ENCODE data around the gene MRC2. TPM values are rescaled to one million over a fixed set of nuclear protein-coding genes. Genes with fewer than 3 reads are reported as not detected.

MRC2 gene
- polyA plus RNA-seq, 1 experiment: 271 TPM

- no peak overlapping the region for H3K4me3 ChIP-seq (ENCODE audit: low read depth, low read length)
- ChIA-PET POLR2A (interaction anchor here (0.6 to 0.8 kb wide), 5 partner anchors 8 to 1013 kb away, joined by 8 to 18 read pairs (median 14); no protein-coding TSS in a partner anchor), CTCF (interaction anchor here (1.2 to 1.5 kb wide), 5 partner anchors 13 to 61 kb away, joined by 3 to 4 read pairs (median 3); no protein-coding TSS in a partner anchor)
- H3K27me3 ChIP-seq (ENCODE audit: control insufficient read depth, insufficient read depth, low read length): no peaks in the 10 kb centered on the region
- no peak for TF ChIP-seq CTCF (IDR thresholded peaks at IDR 0.05; ENCODE audit: insufficient read depth, low read depth, low read length)
- peaks cover 8% of the 10 kb centered on the region for H3K36me3 ChIP-seq (ENCODE audit: control insufficient read depth, insufficient read depth, low read length)
- DNase-seq (ENCODE audit: low read depth): peak; percentile 88
These were observed 13.3 kb upstream of the MRC2 start for GRCh38 chr17:62614142-62614541.

- no peak for DNase-seq (ENCODE audit: low read depth)
- Histone ChIP-seq H3K4me3 (ENCODE audit: low read depth, low read length) (no peak overlapping the region), H3K36me3 (ENCODE audit: control insufficient read depth, insufficient read depth, low read length) (peaks cover 6% of the 10 kb centered on the region), H3K27me3 (ENCODE audit: control insufficient read depth, insufficient read depth, low read length) (no peaks in the 10 kb centered on the region)
- no peak for TF ChIP-seq CTCF (IDR thresholded peaks at IDR 0.05; ENCODE audit: insufficient read depth, low read depth, low read length)
- ChIA-PET POLR2A (no interaction called here), CTCF (no interaction called here)
These were observed 12.0 kb upstream of the MRC2 start for GRCh38 chr17:62615503-62615902.

GRCh38 chr17:62616993-62617893 is 10.2 kb upstream of the MRC2 start:
- TF ChIP-seq CTCF (IDR thresholded peaks at IDR 0.05; ENCODE audit: insufficient read depth, low read depth, low read length): no peak
- ChIA-PET POLR2A (no interaction called here), CTCF (interaction anchor here (0.6 to 1.0 kb wide), 3 partner anchors 12 to 389 kb away, joined by 3 read pairs; no protein-coding TSS in a partner anchor)
- Histone ChIP-seq H3K36me3 (ENCODE audit: control insufficient read depth, insufficient read depth, low read length) (peaks cover 2% of the 10 kb centered on the region; the same call in 1 of the 2 replicates), H3K27me3 (ENCODE audit: control insufficient read depth, insufficient read depth, low read length) (no peaks in the 10 kb centered on the region), H3K4me3 (ENCODE audit: low read depth, low read length) (no peak overlapping the region)
- no peak for DNase-seq (ENCODE audit: low read depth)

GRCh38 chr17:62617894-62618472 is 9.5 kb upstream of the MRC2 start:
- POLR2A ChIA-PET: no interaction called here
- Histone ChIP-seq H3K4me3 (ENCODE audit: low read depth, low read length) (no peak overlapping the region), H3K36me3 (ENCODE audit: control insufficient read depth, insufficient read depth, low read length) (peaks cover 2% of the 10 kb centered on the region; the same call in 1 of the 2 replicates), H3K27me3 (ENCODE audit: control insufficient read depth, insufficient read depth, low read length) (no peaks in the 10 kb centered on the region)
- TF ChIP-seq CTCF (IDR thresholded peaks at IDR 0.05; ENCODE audit: insufficient read depth, low read depth, low read length): no peak
- DNase-seq (ENCODE audit: low read depth): no peak
- CTCF ChIA-PET: interaction anchor here (1.0 kb wide), 1 partner anchor 75 kb away, joined by 3 read pairs; no protein-coding TSS in a partner anchor

Measured in BJ (cell line).